A549 (cell line): Measurements from ENCODE around the gene ERICH6.

Experiments used
- CTCF ChIP-seq: fragments of >200 bp; sonication (Bioruptor Twin); formaldehyde crosslinking; IDR thresholded peaks from 3 replicates; pipeline ENCODE4 v1.5.1; 2016
- EP300 ChIP-seq, 2 experiments: fragments of >200 bp; sonication (Bioruptor Twin); formaldehyde crosslinking; IDR thresholded peaks; 2 replicates in 1 of 2; 3 replicates in 1 of 2; pipeline ENCODE4 v1.6.1; 2016 to 2017
- ESRRA ChIP-seq: fragments of 150-350 bp; IDR thresholded peaks from 2 replicates; pipeline ENCODE4 v1.6.1; 2014; ENCODE audit warnings: mild to moderate bottlenecking, low read length, borderline replicate concordance
- HOXB5 ChIP-seq: fragments of 250-450 bp; sonication (Bioruptor Pico); IDR thresholded peaks from 2 replicates; pipeline ENCODE4 v1.5.0; 2020; ENCODE audit warnings: mild to moderate bottlenecking, moderate library complexity
- MAX ChIP-seq: IDR thresholded peaks from 2 replicates; pipeline ENCODE4 v1.6.1; 2012
- MYC ChIP-seq: IDR thresholded peaks from 2 replicates; pipeline ENCODE4 v1.6.1; 2012; ENCODE audit warnings: mild to moderate bottlenecking, inconsistent platforms, low read length, improper control_type of control experiment, borderline replicate concordance
- NR3C1 ChIP-seq: fragments of >200 bp; sonication (Bioruptor Twin); formaldehyde crosslinking; IDR thresholded peaks from 3 replicates; pipeline ENCODE4 v1.6.1; 2017
- POLR2A ChIP-seq: IDR thresholded peaks from 2 replicates; pipeline ENCODE4 v1.6.1; 2012; ENCODE audit warnings: mild to moderate bottlenecking, low read length
- SMC3 ChIP-seq: fragments of >200 bp; sonication (Bioruptor Twin); formaldehyde crosslinking; IDR thresholded peaks from 3 replicates; pipeline ENCODE4 v1.6.1; 2018; ENCODE audit warnings: inconsistent platforms

- TF ChIP-seq ESRRA (no peak), MAX (no peak), NR3C1 (no peak), HOXB5 (no peak), EP300 (IDR thresholded peaks at IDR 0.05) (no peak), SMC3 (no peak), CTCF (no peak), MYC (no peak), POLR2A (no peak)
These were observed 43.3 kb upstream of the ERICH6 start for GRCh38 chr3:150746791-150747590.
